ENCODE results near the gene SYT15B.
"Not testable (repeated sequence)": the region's sequence is repeated elsewhere in the genome, so short reads cannot be mapped to it uniquely, and the experiment has no call there.

GRCh38 chr10:47767236-47767635, 3.8 kb upstream of the SYT15B start:
- not testable (repeated sequence) for TF ChIP-seq POLR2A, CTCF (IDR thresholded peaks at IDR 0.05)
